ENCODE measurements around the gene GANAB. TPM values are rescaled to one million over a fixed set of nuclear protein-coding genes. Genes with fewer than 3 reads are reported as not detected.
"Not testable (repeated sequence)": the region's sequence is repeated elsewhere in the genome, so short reads cannot be mapped to it uniquely, and the experiment has no call there.

The GANAB gene
- total RNA-seq, 1 experiment from 2014 or later = 364 TPM

DNA sequence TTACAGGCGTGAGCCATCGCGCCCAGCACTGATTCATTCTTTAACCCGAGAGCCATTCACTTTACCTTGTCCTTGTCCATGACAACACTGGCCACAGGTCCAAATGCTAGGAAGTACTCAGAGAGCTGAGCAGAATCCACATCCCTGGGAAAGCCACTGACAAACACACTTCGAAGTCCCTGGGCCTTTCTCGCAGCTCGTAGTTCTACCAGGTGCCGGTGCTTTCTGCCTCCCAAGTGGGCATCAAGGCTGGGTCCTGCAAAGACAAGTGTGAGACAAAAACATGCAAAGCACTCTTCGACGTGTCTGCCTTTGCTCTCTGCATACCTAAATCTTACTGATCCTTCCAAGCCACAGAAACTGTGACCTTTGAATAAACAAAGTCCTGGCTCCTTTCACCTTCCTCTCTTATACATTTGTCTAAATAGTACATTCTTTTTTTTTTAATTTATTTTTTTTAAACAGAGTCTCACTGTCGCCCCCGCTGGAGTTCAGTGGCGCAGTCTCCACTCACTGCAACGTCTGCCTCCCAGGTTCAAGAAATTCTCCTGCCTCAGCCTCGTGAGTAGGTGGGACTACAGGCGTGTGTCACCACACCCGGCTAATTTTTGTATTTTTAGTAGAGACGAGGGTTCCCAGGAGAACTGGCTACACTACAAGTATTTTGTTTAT, 57.3 kb downstream of the GANAB start:
- H3K27ac Mint-ChIP-seq (ENCODE audit: low read depth, unreplicated experiment) = no peak overlapping the region
- ChIA-PET CTCF (interaction anchor here (0.6 to 1.3 kb wide), 9 partner anchors 16 to 274 kb away, joined by 3 to 4 read pairs (median 4); partner anchors contain the start of gene EEF1G), POLR2A (interaction anchor here (0.6 to 6.6 kb wide), 8 partner anchors 12 to 1896 kb away, joined by 3 to 164 read pairs (median 4); partner anchors contain the start of genes B3GAT3, EEF1G and MTA2)
- H3K36me3 Mint-ChIP-seq (ENCODE audit: insufficient read depth, unreplicated experiment) = peaks cover 78% of the 10 kb centered on the region
- peak overlapping the region; percentile 96 for H3K4me3 Mint-ChIP-seq (ENCODE audit: unreplicated experiment)
- no peaks in the 10 kb centered on the region for H3K27me3 Mint-ChIP-seq (ENCODE audit: insufficient read depth, unreplicated experiment)
- intact Hi-C loops (cut with micrococcal nuclease) = no loop called here
- no peaks in the 10 kb centered on the region for H3K9me3 Mint-ChIP-seq (ENCODE audit: unreplicated experiment)
- peaks cover 12% of the 10 kb centered on the region for H3K4me1 Mint-ChIP-seq (ENCODE audit: insufficient read depth, unreplicated experiment)
- no TSS peak for BruUV-seq (replicated peaks)
- no peak for DNase-seq (ENCODE audit: unreplicated experiment)
- TF ChIP-seq CTCF (IDR thresholded peaks at IDR 0.05; ENCODE audit: unreplicated experiment) = no peak

DNA sequence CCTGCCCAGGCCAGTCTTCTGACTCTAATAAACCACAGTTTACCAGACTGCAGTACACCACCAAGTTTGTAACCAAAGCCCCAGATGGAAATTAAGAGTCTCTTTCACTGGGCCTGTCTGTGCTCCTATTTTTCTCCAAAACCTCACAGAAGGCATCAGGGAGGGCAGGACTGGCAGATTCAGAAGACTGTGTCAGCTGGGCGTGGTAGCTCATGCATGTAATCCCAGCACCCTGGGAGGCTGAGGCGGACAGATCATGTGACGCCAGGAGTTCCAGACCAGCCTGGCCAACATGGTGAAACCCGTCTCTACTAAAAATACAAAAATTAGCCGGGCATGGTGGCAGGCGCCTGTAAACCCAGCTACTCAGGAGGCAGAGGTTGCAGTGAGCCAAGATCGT, 61.1 kb downstream of the GANAB start:
- intact Hi-C loops (cut with micrococcal nuclease); H3K4me3 Mint-ChIP-seq (ENCODE audit: unreplicated experiment); H3K27ac Mint-ChIP-seq (ENCODE audit: low read depth, unreplicated experiment); H3K9me3 Mint-ChIP-seq (ENCODE audit: unreplicated experiment); H3K27me3 Mint-ChIP-seq (ENCODE audit: insufficient read depth, unreplicated experiment); BruUV-seq (replicated peaks); DNase-seq (ENCODE audit: unreplicated experiment); H3K4me1 Mint-ChIP-seq (ENCODE audit: insufficient read depth, unreplicated experiment): not testable (repeated sequence)
- H3K36me3 Mint-ChIP-seq (ENCODE audit: insufficient read depth, unreplicated experiment) = peaks cover 81% of the 10 kb centered on the region
- CTCF ChIA-PET = interaction anchor here (0.6 to 1.7 kb wide), 3 partner anchors 42 to 244 kb away, joined by 3 to 5 read pairs (median 4); no protein-coding TSS in a partner anchor
- POLR2A ChIA-PET = interaction anchor here (0.6 to 1.1 kb wide), 4 partner anchors 9 to 479 kb away, joined by 3 to 6 read pairs (median 5); partner anchors contain the start of genes EEF1G and STX5

DNA sequence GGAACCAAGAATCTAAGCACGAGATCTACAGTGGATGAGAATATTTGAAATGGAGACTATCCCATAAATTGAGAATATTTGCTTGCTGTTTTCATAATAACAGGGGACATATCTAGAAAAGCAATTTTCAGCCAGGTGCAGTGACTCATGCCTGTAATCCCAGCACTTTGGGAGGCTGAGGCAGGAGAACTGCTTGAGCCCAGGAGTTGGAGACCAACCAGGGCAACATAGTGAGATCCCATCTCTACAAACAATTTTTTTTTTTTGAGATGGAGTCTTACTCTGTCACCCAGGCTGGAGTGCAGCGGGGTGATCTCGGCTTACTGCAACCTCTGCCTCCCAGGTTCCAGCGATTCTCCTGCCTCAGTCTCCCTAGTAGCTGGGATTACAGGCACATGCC, 64.7 kb downstream of the GANAB start:
- H3K27ac Mint-ChIP-seq (ENCODE audit: low read depth, unreplicated experiment); CTCF ChIA-PET; intact Hi-C loops (cut with micrococcal nuclease); H3K9me3 Mint-ChIP-seq (ENCODE audit: unreplicated experiment); H3K4me1 Mint-ChIP-seq (ENCODE audit: insufficient read depth, unreplicated experiment); H3K27me3 Mint-ChIP-seq (ENCODE audit: insufficient read depth, unreplicated experiment); BruUV-seq (replicated peaks); DNase-seq (ENCODE audit: unreplicated experiment); H3K4me3 Mint-ChIP-seq (ENCODE audit: unreplicated experiment): not testable (repeated sequence)
- peaks cover 86% of the 10 kb centered on the region for H3K36me3 Mint-ChIP-seq (ENCODE audit: insufficient read depth, unreplicated experiment)
- POLR2A ChIA-PET = interaction anchor here (0.7 to 2.5 kb wide), 3 partner anchors 8 to 10 kb away, joined by 3 to 9 read pairs (median 5); partner anchors contain the start of genes EEF1G and TUT1

GRCh38 chr11:62580959-62581715, 65.3 kb downstream of the GANAB start:
- ChIA-PET CTCF (interaction anchor here (0.7 kb wide), 1 partner anchor 21 kb away, joined by 3 read pairs; no protein-coding TSS in a partner anchor), POLR2A (interaction anchor here (0.7 to 4.6 kb wide), 3 partner anchors 7 to 10 kb away, joined by 3 to 22 read pairs (median 5); partner anchors contain the start of genes EEF1G and TUT1)
- intact Hi-C loops (cut with micrococcal nuclease) = no loop called here
- peaks cover 84% of the 10 kb centered on the region for H3K36me3 Mint-ChIP-seq (ENCODE audit: insufficient read depth, unreplicated experiment)
- H3K9me3 Mint-ChIP-seq (ENCODE audit: unreplicated experiment) = no peaks in the 10 kb centered on the region
- no peaks in the 10 kb centered on the region for H3K27me3 Mint-ChIP-seq (ENCODE audit: insufficient read depth, unreplicated experiment)
- DNase-seq (ENCODE audit: unreplicated experiment) = no peak
- H3K27ac Mint-ChIP-seq (ENCODE audit: low read depth, unreplicated experiment) = no peak overlapping the region
- H3K4me1 Mint-ChIP-seq (ENCODE audit: insufficient read depth, unreplicated experiment) = no peaks in the 10 kb centered on the region
- no peak overlapping the region for H3K4me3 Mint-ChIP-seq (ENCODE audit: unreplicated experiment)
- no TSS peak for BruUV-seq (replicated peaks)
- no peak for TF ChIP-seq CTCF (IDR thresholded peaks at IDR 0.05; ENCODE audit: unreplicated experiment)
